SKM-1 (cell line): ENCODE data around the gene GOLGA1.

ENCODE experiments used
- DNase-seq: peaks from one replicate; lab custom pipeline; 2025; ENCODE audit not compliant: unreplicated experiment; lab: John Stamatoyannopoulos, UW

GOLGA1 gene

DNA sequence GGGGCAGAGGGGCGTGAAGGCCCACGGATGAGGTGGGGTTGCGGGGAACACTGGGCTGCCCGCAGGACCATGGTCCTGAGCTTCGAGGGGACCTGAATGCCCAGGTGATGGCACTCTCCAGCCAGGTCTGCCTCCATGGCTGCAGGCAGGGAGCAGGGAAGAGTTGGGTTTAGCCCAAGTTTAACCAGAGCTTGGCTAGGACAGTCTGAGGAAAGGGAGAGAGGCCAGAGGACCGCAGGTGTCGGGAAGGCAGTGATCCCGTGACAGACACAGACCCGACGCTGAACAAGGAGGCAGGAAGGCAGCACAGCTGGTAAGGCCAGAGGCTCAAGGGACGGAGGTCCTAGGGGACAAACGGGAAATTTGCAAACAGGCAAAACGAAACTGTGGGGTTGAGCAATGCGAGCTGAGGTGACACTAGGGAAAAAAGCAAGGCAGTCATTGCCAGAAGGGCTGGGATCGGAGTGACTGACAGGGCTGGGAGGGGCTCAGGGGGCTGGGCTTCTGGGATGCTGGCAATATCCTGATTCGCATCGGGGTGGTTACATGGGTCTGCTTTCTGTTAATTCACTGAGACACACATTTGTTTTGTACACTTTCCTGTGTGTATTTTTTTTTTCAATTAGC, 53.9 kb downstream of the GOLGA1 start:
- no peak for DNase-seq

- DNase-seq = no peak
These were observed 54.4 kb downstream of the GOLGA1 start for GRCh38 chr9:124886461-124886860.

GRCh38 chr9:124885551-124885950, 55.3 kb downstream of the GOLGA1 start:
- DNase-seq = no peak

GRCh38 chr9:124884376-124884775, 56.5 kb downstream of the GOLGA1 start:
- DNase-seq = no peak

DNA sequence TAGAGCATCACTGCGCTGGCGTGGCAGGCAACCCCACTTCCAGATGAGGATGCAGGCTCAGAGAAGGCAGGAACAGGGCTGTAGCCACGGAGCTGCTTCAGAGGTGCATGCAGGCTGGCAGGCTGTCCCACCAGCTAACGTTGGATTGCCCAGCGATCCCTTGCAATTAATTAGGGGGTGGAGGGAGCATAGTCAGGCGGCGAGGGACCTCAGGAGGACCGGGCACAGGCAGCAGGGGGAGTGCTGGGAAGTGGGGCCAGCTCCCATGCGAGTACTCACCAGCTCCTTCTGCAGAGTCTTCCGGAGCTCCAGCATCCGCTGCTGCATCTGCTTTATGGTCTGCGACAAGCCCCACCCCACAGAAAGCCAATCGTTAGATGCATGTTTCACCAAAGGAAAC, 58.7 kb downstream of the GOLGA1 start:
- DNase-seq = no peak

- no peak for DNase-seq
These were observed 59.6 kb downstream of the GOLGA1 start for GRCh38 chr9:124881138-124881743.

- no peak for DNase-seq
These were observed 60.4 kb downstream of the GOLGA1 start for GRCh38 chr9:124880501-124880900.

DNA sequence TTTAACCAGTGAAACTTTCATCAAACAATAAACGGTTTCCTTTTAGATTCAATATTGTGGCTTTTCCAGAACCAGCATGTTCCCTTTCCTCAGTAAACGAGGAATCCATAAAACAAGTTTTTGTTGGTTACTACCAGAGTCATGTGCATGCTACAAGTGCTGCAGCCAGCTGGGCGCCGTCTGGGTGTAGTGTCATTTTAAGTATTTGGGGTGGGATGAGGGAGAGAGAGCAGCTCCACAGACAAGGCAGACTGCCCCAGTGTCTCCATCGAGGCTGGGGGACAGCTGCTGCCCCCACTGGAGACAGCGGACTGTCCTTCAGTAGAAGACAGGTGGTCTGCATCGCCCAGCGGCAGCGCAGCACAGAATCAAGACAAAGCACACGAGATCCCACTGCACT, 61.7 kb downstream of the GOLGA1 start:
- no peak for DNase-seq

DNA sequence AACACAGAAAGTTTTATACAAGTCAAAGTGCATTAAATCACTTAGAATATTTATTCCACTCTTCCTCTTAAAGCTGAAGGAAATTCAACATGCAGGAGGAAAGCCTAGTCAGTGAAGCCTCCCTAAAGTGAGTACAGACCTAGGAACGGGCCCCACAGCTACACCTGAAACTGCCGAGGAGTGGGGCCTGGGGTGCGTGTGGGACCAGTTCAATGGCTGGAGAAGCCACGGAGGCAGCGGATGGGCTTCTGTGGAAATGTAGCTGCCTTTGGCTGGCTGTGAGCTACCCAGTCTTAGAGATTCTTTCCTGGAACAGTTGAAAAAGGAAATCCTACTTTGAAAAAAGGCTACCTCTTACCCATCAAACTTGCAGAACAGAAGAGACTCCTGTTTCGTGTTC, 62.4 kb downstream of the GOLGA1 start:
- no peak for DNase-seq

DNA sequence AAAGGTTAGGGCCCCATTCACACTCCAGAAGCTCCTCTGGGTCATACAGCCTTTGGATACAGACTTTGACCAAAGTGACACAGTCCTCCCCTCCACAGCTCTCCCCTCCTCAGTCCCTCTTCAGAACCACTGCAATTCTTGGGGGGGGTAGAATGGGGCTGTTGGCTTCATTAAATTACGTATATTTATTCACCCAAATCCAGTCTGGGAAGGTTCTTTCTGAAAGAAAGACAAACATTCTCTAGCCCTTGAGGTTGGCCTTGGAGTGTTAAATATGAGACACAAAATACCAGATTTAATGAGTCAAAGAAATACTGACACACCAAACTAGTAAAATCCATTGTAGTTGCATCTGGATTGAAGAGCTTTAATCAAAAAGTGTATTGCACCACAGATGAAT, 62.9 kb downstream of the GOLGA1 start:
- DNase-seq = no peak

DNA sequence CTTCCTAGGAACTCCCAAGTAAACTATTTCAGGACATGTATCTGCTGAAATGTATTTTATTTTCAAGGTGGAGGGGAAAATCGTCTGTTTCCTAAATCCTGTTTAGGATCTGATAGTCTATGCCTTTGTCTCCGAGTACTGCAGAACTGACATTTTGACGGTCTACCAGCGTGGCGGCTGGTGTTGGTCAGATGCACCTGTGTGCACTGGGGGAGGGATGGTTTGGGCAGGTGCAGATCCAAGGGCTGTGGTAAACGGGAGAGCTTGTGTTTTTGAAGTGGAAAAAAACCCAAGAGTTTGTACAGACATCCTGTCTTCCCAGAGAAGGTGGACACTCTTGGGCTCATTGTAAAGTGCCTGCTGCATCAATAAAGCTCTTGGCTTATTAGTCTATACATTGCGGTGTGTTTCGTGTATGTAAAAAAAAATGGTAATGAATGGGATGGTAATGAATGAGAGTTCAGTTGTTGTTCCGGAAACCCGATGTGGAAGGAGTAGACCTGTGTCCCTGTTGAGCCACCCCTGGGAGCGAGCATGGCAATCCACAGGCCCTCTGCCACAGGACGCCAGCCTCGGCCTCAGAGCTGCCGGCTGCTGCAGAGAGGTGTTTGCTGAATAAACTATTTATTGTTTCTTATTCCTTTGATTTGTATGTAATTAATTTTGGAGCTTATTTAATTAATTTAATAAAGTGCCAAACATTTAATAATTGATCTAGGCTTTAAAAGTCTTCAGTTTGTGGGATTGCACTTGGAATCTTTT, 63.7 kb downstream of the GOLGA1 start:
- DNase-seq = no peak

DNA sequence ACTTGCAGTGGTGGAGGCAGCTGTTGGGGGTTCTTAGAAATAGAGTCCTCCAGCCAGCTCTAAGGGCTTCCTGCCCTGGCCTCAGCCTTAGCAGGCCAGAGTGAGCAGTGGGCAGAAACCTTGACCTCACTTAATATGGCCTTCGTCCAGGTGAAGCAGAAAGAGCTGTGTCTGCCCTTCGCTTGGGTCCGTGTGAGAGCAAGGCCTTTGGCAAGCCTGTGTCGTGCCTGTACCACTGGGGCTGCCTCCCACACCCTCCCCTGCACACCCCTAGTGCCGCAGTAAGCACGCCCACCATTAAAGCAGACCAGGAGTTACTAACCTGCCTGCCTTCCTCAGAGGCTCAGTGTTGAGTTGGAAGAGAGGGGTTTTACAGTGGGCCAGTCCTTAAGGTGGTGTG, 65.4 kb downstream of the GOLGA1 start:
- DNase-seq = no peak

DNA sequence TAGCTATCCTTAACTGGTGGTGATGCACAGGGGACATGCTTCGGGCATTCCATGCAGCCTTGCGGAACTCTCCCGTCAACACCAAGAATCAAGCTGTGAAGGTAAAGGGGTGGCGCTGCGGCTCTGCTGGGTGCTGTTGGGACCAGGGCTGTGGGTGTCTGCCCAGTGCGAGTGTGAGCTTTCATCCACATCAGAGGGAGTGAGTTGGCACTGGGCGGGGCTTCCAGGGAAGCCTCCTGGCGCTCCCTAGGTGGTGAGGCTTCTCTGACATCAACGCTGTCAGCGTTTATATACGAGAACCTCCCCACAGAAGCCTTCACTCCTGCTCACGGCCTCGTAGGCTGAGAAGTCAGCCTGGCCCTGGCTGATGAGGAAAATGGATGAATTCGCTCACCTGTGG, 67.2 kb downstream of the GOLGA1 start:
- no peak for DNase-seq

GRCh38 chr9:124871156-124871561, 69.7 kb downstream of the GOLGA1 start:
- no peak for DNase-seq

DNA sequence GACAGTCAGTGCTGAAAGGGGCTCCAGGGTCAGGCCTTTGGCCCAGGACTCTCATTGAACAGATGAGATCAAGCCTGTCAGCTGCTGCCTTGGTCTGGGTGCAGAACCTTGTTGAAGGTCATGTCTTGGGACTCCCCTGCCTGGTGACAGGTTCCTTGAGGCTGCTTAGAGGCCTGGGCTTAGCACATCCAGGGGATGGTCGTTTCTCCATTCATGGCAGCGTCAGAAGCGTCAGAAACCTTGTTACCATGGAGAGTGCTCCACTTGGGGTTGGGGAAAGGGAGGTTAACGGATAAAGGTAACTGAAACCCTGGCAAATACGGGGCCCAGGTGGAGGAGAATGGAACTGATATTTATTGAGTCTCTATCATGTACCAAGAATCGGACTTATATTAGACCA, 70.2 kb downstream of the GOLGA1 start:
- DNase-seq = no peak

DNA sequence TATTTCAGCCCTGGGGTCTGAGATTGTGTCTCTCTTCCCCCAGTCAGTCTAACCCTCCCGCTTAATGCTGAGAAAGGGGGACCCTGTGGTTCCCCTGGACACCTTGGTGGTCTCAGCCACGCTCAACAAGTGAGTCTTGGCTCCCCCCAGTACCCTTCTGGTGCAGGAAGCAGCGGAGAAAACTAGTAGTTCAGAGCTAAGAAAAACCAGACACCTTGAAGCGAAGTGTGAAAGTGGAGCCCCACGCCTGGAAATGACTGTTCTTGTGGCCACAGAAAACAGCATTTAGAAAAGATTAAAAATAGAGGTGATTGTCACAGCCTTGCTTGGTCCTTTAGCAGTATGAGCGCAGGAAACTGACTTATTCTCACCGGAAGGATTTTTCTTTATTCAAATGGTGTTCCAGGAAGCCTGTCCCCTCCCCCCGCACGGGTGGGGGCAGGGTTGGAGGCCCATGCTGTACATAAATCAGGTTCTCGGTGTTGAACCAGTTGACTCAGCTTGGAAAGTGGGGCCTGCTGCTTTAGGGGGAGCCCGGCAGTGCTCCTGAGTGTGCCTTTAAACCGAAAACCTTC, 70.8 kb downstream of the GOLGA1 start:
- DNase-seq = no peak

GRCh38 chr9:124869466-124869985, 71.4 kb downstream of the GOLGA1 start:
- DNase-seq = no peak

GRCh38 chr9:124868511-124869465, 72.1 kb downstream of the GOLGA1 start:
- DNase-seq = peak; percentile 69

DNA sequence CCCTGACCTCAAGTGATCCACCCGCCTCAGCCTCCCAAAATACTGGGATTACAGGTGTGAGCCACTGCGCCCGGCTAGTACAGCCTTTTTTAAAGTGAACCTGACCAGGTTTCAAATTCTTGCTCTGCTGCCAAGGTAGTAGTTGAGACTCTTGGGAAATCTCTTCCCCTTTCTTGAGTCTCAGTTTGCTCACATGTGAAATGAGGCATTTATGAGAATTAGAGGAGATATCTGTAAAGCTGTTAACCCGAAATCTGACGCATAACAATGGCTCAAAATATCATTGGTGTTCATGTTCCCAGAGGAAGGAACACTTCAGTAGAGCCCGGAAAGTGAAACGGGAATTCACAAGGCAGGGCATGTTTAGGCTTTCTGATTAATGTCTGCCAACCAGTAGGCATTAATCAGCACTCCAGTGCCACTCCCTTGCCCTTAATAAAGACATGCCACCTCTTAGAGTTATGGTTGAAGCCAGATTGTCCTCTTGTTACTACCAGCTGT, 77.5 kb downstream of the GOLGA1 start:
- no peak for DNase-seq
